ENCODE measurements around the gene PCDHA10. TPM values are rescaled to one million over a fixed set of nuclear protein-coding genes. Genes with fewer than 3 reads are reported as not detected.
"Not testable (repeated sequence)": the region's sequence is repeated elsewhere in the genome, so short reads cannot be mapped to it uniquely, and the experiment has no call there.

The PCDHA10 gene, protein sequence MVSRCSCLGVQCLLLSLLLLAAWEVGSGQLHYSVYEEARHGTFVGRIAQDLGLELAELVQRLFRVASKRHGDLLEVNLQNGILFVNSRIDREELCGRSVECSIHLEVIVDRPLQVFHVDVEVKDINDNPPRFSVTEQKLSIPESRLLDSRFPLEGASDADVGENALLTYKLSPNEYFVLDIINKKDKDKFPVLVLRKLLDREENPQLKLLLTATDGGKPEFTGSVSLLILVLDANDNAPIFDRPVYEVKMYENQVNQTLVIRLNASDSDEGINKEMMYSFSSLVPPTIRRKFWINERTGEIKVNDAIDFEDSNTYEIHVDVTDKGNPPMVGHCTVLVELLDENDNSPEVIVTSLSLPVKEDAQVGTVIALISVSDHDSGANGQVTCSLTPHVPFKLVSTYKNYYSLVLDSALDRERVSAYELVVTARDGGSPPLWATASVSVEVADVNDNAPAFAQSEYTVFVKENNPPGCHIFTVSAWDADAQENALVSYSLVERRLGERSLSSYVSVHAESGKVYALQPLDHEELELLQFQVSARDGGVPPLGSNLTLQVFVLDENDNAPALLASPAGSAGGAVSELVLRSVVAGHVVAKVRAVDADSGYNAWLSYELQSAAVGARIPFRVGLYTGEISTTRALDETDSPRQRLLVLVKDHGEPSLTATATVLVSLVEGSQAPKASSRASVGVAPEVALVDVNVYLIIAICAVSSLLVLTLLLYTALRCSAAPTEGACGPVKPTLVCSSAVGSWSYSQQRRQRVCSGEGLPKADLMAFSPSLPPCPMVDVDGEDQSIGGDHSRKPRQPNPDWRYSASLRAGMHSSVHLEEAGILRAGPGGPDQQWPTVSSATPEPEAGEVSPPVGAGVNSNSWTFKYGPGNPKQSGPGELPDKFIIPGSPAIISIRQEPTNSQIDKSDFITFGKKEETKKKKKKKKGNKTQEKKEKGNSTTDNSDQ
- total RNA-seq: 1 to 10 TPM in 3 of 4 donors, under 1 TPM in 1; 0.78 to 4.4 (median 2.4) TPM

DNA sequence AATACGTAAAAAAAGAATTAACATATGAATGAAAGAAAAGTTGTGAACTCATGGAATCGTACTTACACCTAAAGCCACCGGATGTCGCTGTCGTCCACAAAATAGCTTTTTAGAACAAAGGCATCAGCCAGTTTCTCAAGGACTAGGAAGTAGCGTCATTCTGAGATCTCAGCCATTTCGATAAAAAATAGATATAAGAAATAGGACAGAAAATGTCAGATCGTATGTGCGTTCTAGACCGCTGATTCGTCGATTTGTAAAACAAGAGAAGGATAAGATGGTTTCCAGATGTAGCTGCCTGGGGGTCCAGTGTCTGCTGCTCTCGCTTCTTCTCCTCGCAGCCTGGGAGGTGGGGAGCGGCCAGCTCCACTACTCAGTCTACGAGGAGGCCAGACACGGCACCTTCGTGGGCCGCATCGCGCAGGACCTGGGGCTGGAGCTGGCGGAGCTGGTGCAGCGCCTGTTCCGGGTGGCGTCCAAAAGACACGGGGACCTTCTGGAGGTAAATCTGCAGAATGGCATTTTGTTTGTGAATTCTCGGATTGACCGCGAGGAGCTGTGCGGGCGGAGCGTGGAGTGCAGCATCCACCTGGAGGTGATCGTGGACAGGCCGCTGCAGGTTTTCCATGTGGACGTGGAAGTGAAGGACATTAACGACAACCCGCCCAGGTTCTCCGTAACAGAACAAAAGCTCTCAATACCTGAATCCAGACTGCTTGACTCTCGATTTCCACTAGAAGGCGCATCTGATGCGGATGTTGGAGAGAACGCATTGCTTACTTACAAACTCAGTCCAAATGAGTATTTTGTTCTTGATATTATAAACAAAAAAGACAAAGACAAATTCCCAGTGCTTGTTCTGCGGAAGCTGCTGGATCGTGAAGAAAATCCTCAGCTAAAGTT, at the start of gene PCDHA10:
PCDHA10 (plus strand) TSS at position 126 of the 903 bp plus-strand sequence; CDS start at position 278, 152 bp downstream.
- no peak within 1 kb of the TSS for H3K27ac ChIP-seq
- H3K36me3 ChIP-seq: peaks cover 0 to 10% (median 0%) of the 10 kb centered on the region in 3 donors
- TF ChIP-seq EP300 (IDR thresholded peaks at IDR 0.05) (no peak), POLR2A (IDR thresholded peaks at IDR 0.05) (no peak)
- TF ChIP-seq, protein P1, sequence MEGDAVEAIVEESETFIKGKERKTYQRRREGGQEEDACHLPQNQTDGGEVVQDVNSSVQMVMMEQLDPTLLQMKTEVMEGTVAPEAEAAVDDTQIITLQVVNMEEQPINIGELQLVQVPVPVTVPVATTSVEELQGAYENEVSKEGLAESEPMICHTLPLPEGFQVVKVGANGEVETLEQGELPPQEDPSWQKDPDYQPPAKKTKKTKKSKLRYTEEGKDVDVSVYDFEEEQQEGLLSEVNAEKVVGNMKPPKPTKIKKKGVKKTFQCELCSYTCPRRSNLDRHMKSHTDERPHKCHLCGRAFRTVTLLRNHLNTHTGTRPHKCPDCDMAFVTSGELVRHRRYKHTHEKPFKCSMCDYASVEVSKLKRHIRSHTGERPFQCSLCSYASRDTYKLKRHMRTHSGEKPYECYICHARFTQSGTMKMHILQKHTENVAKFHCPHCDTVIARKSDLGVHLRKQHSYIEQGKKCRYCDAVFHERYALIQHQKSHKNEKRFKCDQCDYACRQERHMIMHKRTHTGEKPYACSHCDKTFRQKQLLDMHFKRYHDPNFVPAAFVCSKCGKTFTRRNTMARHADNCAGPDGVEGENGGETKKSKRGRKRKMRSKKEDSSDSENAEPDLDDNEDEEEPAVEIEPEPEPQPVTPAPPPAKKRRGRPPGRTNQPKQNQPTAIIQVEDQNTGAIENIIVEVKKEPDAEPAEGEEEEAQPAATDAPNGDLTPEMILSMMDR (IDR thresholded peaks at IDR 0.05): peak in 3 of 5 experiments; percentile 8 to 25 (median 12)
- peak within 1 kb of the TSS in 3 of 4 donors; percentile 17 to 46 (median 20) for H3K4me3 ChIP-seq
- 21 to 25% methylated on average over 44 of the region's 44 CpGs for WGBS, 2 donors
- H3K9me3 ChIP-seq: peaks cover 0 to 49% (median 4%) of the 10 kb centered on the region in 4 donors
- no peaks in the 10 kb centered on the region for H3K4me1 ChIP-seq
- H3K27me3 ChIP-seq: no peaks in the 10 kb centered on the region
- DNase-seq (ENCODE audit: low spot score in 2 of 2): no peak

DNA sequence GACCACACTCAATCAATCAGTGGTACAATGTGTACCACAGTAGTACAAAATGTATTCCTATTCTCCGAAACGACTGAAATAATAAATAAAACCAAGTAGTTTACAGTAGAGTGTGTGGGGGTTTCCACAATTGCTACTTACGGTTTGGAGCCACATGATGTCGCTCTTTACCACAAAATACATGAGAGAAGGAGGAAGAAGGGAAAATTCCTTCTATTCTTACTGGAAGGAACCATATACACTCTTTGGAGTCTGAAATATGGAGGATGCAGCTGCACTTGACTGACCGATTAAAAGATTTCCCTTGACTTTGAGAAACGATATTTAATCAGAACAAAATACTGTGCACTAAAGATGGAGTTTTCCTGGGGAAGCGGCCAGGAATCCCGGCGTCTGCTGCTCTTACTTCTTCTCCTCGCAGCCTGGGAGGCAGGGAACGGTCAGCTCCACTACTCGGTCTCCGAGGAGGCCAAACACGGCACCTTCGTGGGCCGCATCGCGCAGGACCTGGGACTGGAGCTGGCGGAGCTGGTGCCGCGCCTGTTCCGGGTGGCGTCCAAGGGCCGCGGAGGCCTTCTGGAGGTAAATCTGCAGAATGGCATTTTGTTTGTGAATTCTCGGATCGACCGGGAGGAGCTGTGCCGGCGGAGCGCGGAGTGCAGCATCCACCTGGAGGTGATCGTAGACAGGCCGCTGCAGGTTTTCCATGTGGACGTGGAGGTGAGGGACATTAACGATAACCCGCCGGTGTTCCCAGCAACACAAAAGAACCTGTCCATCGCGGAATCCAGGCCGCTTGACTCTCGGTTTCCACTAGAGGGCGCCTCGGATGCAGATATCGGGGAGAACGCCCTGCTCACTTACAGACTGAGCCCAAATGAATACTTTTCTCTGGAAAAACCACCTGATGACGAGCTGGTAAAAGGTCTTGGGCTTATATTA, 48.6 kb upstream of the PCDHA10 start, which contains the start of gene PCDHA4:
PCDHA4 (plus strand) TSS at position 235 of the 942 bp plus-strand sequence.
- TF ChIP-seq EP300 (IDR thresholded peaks at IDR 0.05) (no peak), POLR2A (IDR thresholded peaks at IDR 0.05) (no peak)
- TF ChIP-seq, protein P1 (IDR thresholded peaks at IDR 0.05): peak in 3 of 5 experiments; percentile 20 to 40 (median 37)
- 21 to 23% methylated on average over 38 to 40 of the region's 47 CpGs for WGBS, 2 donors
- Histone ChIP-seq H3K27ac (peak within 1 kb of the TSS in 2 of 4 donors; percentile 12 to 52), H3K36me3 (peaks cover 0 to 3% (median 0%) of the 10 kb centered on the region in 3 donors), H3K9me3 (peaks cover 0 to 74% (median 6%) of the 10 kb centered on the region in 4 donors), H3K27me3 (no peaks in the 10 kb centered on the region), H3K4me3 (peak within 1 kb of the TSS; percentile 22 to 51 (median 28)), H3K4me1 (no peaks in the 10 kb centered on the region)
- peak in 1 of 2 donors; percentile 30 for DNase-seq (ENCODE audit: low spot score in 2 of 2)

DNA sequence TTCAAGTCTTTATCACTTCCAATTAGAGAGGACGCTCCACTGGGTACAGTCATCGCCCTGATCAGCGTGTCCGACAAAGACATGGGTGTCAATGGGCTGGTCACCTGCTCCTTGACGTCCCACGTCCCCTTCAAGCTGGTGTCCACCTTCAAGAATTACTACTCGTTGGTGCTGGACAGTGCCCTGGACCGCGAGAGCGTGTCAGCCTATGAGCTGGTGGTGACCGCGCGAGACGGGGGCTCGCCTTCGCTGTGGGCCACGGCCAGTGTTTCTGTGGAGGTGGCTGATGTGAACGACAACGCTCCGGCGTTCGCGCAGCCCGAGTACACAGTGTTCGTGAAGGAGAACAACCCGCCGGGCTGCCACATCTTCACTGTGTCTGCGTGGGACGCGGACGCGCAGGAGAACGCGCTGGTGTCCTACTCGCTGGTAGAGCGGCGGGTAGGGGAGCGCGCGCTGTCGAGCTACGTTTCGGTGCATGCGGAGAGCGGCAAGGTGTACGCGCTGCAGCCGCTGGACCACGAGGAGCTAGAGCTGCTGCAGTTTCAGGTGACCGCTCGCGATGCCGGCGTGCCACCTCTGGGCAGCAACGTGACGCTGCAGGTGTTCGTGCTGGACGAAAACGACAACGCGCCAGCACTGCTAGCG, 47.3 kb upstream of the PCDHA10 start:
- 69 to 70% methylated on average over 30 to 61 of the region's 62 CpGs for WGBS, 2 donors
- H3K36me3 ChIP-seq; H3K27ac ChIP-seq; H3K4me1 ChIP-seq; H3K4me3 ChIP-seq; DNase-seq (ENCODE audit: low spot score in 2 of 2); H3K27me3 ChIP-seq: not testable (repeated sequence)
- peaks cover 0 to 67% (median 6%) of the 10 kb centered on the region in 4 donors for H3K9me3 ChIP-seq

DNA sequence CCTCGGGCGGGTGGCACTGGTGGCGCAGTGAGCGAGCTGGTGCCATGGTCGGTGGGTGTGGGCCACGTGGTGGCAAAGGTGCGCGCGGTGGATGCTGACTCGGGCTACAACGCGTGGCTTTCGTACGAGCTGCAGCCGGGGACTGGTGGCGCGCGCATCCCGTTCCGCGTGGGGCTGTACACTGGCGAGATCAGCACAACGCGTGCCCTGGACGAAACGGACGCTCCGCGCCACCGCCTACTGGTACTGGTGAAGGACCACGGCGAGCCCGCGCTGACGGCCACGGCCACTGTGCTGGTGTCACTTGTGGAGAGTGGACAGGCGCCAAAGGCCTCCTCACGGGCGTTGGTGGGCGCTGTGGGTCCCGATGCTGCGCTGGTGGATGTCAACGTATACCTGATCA, 46.8 kb upstream of the PCDHA10 start:
- DNase-seq (ENCODE audit: low spot score in 2 of 2): no peak
- Histone ChIP-seq H3K4me3 (no peak overlapping the region), H3K36me3 (peaks cover 0 to 3% (median 0%) of the 10 kb centered on the region in 3 donors), H3K27ac (no peak overlapping the region), H3K9me3 (peaks cover 0 to 62% (median 6%) of the 10 kb centered on the region in 4 donors), H3K27me3 (no peaks in the 10 kb centered on the region), H3K4me1 (no peaks in the 10 kb centered on the region)
- 76 to 77% methylated on average over 11 to 39 of the region's 43 CpGs for WGBS, 2 donors
- TF ChIP-seq, protein P1 (IDR thresholded peaks at IDR 0.05): no peak
- no peak for TF ChIP-seq EP300 (IDR thresholded peaks at IDR 0.05)
- no peak for TF ChIP-seq POLR2A (IDR thresholded peaks at IDR 0.05)
